Panc1 (cell line): ENCODE results near the gene PSEN2. TPM values are rescaled to one million over a fixed set of nuclear protein-coding genes. Genes with fewer than 3 reads are reported as not detected.

ENCODE experiments used
- ATAC-seq: fragments of 200-7000 bp; cut with Tn5 transposase; 2 replicates; pipeline ENCODE4 v1.9.1; 2020; ENCODE audit warnings: mild to moderate bottlenecking, moderate library complexity
- Bru-seq: library from RNA; stranded (reverse); fragments of 400-500 nt; gene quantifications from one replicate; lab custom pipeline; 2021; lab: Mats Ljungman, UMichigan
- BruChase-seq, 2 experiments: library from RNA; stranded (reverse); fragments of 400-500 nt; gene quantifications; one replicate each; lab custom pipeline; 2021; lab: Mats Ljungman, UMichigan
- BruUV-seq: library from RNA; stranded (reverse); fragments of 400-500 nt; replicated peaks from 2 replicates; lab custom pipeline; 2021; lab: Mats Ljungman, UMichigan
- CTCF ChIA-PET: fragments of 300-600 bp; sonication (Branson Sonifier 250); formaldehyde crosslinking; loops from one replicate; lab custom pipeline; 2022; ENCODE audit warnings: antibody characterized with exemption; lab: Charles Lee
- POLR2A ChIA-PET: fragments of 300-600 bp; sonication (Branson Sonifier 250); formaldehyde crosslinking; loops from one replicate; lab custom pipeline; 2022; ENCODE audit warnings: antibody characterized with exemption; lab: Charles Lee
- DNase-seq: peaks from one replicate; pipeline ENCODE4 v3.0.0-alpha.2; 2010; ENCODE audit warnings: low read depth, low spot score
- H3K27ac ChIP-seq: 2 replicates; pipeline ENCODE4 v1.5.1; 2011; ENCODE audit warnings: mild to moderate bottlenecking, low read length, inconsistent platforms
- H3K27me3 ChIP-seq: fragments of 200-500 bp; sonication (Bioruptor generic); 2 replicates; pipeline ENCODE4 v1.6.0; 2014; ENCODE audit warnings: low read length, inconsistent platforms; ENCODE audit not compliant: control insufficient read depth, insufficient read depth
- H3K36me3 ChIP-seq: fragments of 200-500 bp; sonication (Bioruptor generic); 2 replicates; pipeline ENCODE4 v1.5.1; 2014; ENCODE audit warnings: inconsistent platforms, mild to moderate bottlenecking, low read length, moderate library complexity; ENCODE audit not compliant: control insufficient read depth, insufficient read depth
- H3K4me1 ChIP-seq: 2 replicates; pipeline ENCODE4 v1.5.1; 2011; ENCODE audit warnings: inconsistent platforms, mild to moderate bottlenecking, low read length, moderate library complexity; ENCODE audit not compliant: control insufficient read depth, insufficient read depth
- H3K4me3 ChIP-seq, 2 experiments: 2 replicates each; pipeline ENCODE4 v1.5.1; 2011 to 2012; ENCODE audit warnings: low read depth in 2 of 2, low read length in 2 of 2, mild to moderate bottlenecking in 2 of 2, inconsistent platforms in 1 of 2, moderate library complexity in 1 of 2
- H3K9me3 ChIP-seq: fragments of 200-500 bp; sonication (Bioruptor generic); 2 replicates; pipeline ENCODE4 v1.5.1; 2014; ENCODE audit warnings: low read depth, mild to moderate bottlenecking, inconsistent platforms, low read length, moderate library complexity; ENCODE audit not compliant: control insufficient read depth, insufficient read depth
- CTCF ChIP-seq: fragments of 450-650 bp; IDR thresholded peaks from 2 replicates; pipeline ENCODE4 v1.5.1; 2017; ENCODE audit warnings: mild to moderate bottlenecking
- POLR2AphosphoS5 ChIP-seq: IDR thresholded peaks from 2 replicates; pipeline ENCODE4 v1.6.1; 2012; ENCODE audit warnings: mild to moderate bottlenecking, low read depth, low read length, moderate library complexity
- SIN3A ChIP-seq: IDR thresholded peaks from 2 replicates; pipeline ENCODE4 v1.6.1; 2012; ENCODE audit warnings: low read depth, mild to moderate bottlenecking, low read length, moderate library complexity, borderline replicate concordance; ENCODE audit not compliant: insufficient read depth
- TCF7L2 ChIP-seq: IDR thresholded peaks from 2 replicates; pipeline ENCODE4 v1.6.1; 2011; ENCODE audit warnings: mild to moderate bottlenecking, low read depth, low read length, inconsistent platforms
- in situ Hi-C: cut with HindIII; loops from 2 replicates; pipeline ENCODE4 v1.10.0; 2016; ENCODE audit warnings: low sequenced_read_pairs, low pct_unique_long_range_greater_than_20kb
- intact Hi-C: fragments of 100-400 bp; cut with micrococcal nuclease; formaldehyde crosslinking; loops from one replicate; pipeline ENCODE4 v1.10.0; 2022; ENCODE audit not compliant: unreplicated experiment
- long read RNA-seq: library from polyadenylated mRNA; unstranded; transcript quantifications from one replicate; pipeline ENCODE4 v2.0.0, GENCODE V29; 2021; ENCODE audit not compliant: unreplicated experiment
- polyA plus RNA-seq: library from polyadenylated mRNA; unstranded; fragments of >200 nt; gene quantifications from one replicate; pipeline ENCODE4 v1.2.1, GENCODE V29; 2012; ENCODE audit warnings: missing spikeins; ENCODE audit not compliant: insufficient read length
- total RNA-seq: library from RNA; stranded (reverse); gene quantifications from one replicate; pipeline ENCODE4 v1.2.1, GENCODE V29; 2021; ENCODE audit not compliant: unreplicated experiment
- TF ChIP-seq, protein P1 (sequence below), 2 experiments: IDR thresholded peaks; 2 replicates each; pipeline ENCODE4 v1.6.1; 2011 to 2012; ENCODE audit warnings: low read depth in 2 of 2, control low read depth in 1 of 2, low read length in 1 of 2, mild to moderate bottlenecking in 1 of 2, moderate library complexity in 1 of 2; ENCODE audit not compliant: insufficient read depth in 1 of 2

PSEN2 gene
- total RNA-seq (33.3 TPM), Bru-seq, nascent RNA (percentile 58 among the genes with signal in this experiment), BruChase-seq, experiment 1, labeled RNA remaining after a 2-hour chase (percentile 61 among the genes with signal in this experiment), BruChase-seq, experiment 2, labeled RNA remaining after a 6-hour chase (percentile 65 among the genes with signal in this experiment)
- polyA plus RNA-seq, result 25.4 TPM
- long read RNA-seq, transcript PSEN2-203 (13 exons, 1,947 nt), result minor isoform, 15 of 91 reads
- long read RNA-seq, transcript PSEN2-202 (13 exons, 2,306 nt), result major isoform, 25 of 91 reads
- long read RNA-seq, partial matches to known transcripts, result 26 of 91 reads
- long read RNA-seq, other reads (novel, unspliced or antisense), result 25 of 91 reads

DNA sequence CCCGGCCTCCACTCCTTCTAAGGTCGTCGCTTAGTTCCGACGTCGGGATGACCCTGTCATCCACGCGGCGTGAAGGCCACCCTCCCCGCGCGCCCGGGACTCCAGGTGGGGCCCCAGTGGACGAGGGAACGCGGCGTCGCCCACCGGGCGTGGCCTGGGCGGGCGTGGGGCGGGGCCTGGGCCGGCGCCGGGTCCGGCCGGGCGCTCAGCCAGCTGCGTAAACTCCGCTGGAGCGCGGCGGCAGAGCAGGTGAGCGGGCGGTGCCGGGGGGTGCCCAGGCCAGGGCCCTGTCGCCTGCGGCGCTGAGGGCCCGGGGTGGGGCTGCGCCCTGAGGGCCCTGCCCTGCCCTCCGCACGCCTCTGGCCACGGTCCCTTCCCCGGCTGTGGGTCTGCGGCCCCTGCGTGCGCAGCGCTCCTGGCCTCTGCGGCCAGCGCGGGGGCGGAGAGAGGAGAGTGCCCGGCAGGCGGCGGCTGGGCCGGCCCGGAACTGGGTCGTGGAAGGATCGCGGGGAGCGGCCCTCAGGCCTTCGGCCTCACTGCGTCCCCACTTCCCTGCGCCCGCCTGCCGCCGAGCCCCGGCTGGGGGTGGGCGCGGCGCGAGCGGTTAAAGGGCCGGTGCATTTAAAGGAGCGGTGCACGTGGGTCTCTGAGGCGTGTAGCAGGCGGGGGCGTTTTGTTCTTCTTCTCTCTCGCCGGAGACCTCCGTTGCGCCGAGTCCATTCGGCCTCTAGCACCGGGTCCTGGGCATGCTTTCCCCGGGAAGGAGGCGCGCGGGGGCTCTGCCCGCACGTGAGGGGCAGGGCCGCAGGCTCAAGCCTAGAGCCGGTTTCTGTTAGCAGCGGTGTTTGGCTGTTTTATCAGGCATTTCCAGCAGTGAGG is at the start of gene PSEN2:
Gene PSEN2, plus strand, starts transcription at position 216 of the 879 bp plus-strand sequence. CDS start 11,292 bp downstream, outside the sequence.
- peaks cover 9% of the 10 kb centered on the region for H3K4me1 ChIP-seq
- no peaks in the 10 kb centered on the region for H3K27me3 ChIP-seq
- BruUV-seq, result no TSS peak
- no peak for DNase-seq
- in situ Hi-C loops (no loop called here), intact Hi-C loops (no loop called here)
- peak within 1 kb of the TSS; percentile 65 to 73 for H3K4me3 ChIP-seq
- POLR2A ChIA-PET, result no interaction called here
- CTCF ChIA-PET, result no interaction called here
- H3K9me3 ChIP-seq, result no peaks in the 10 kb centered on the region
- H3K36me3 ChIP-seq, result no peaks in the 10 kb centered on the region; the same call in 1 of the 2 replicates
- peak within 1 kb of the TSS; percentile 66 for H3K27ac ChIP-seq
- TF ChIP-seq, protein P1, sequence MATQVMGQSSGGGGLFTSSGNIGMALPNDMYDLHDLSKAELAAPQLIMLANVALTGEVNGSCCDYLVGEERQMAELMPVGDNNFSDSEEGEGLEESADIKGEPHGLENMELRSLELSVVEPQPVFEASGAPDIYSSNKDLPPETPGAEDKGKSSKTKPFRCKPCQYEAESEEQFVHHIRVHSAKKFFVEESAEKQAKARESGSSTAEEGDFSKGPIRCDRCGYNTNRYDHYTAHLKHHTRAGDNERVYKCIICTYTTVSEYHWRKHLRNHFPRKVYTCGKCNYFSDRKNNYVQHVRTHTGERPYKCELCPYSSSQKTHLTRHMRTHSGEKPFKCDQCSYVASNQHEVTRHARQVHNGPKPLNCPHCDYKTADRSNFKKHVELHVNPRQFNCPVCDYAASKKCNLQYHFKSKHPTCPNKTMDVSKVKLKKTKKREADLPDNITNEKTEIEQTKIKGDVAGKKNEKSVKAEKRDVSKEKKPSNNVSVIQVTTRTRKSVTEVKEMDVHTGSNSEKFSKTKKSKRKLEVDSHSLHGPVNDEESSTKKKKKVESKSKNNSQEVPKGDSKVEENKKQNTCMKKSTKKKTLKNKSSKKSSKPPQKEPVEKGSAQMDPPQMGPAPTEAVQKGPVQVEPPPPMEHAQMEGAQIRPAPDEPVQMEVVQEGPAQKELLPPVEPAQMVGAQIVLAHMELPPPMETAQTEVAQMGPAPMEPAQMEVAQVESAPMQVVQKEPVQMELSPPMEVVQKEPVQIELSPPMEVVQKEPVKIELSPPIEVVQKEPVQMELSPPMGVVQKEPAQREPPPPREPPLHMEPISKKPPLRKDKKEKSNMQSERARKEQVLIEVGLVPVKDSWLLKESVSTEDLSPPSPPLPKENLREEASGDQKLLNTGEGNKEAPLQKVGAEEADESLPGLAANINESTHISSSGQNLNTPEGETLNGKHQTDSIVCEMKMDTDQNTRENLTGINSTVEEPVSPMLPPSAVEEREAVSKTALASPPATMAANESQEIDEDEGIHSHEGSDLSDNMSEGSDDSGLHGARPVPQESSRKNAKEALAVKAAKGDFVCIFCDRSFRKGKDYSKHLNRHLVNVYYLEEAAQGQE (IDR thresholded peaks at IDR 0.05; ENCODE audit: insufficient read depth in 1 of 2, low read depth in 2 of 2, low read length in 1 of 2), result 0 out of 4 replicates have a peak, but pooled peaks of 1 of the 2 experiments have one; percentile 33
- TF ChIP-seq TCF7L2, result no peak
- TF ChIP-seq SIN3A, result peak; percentile 86; the same call in 1 of the 2 replicates
- ATAC-seq, result peak; percentile 95

DNA sequence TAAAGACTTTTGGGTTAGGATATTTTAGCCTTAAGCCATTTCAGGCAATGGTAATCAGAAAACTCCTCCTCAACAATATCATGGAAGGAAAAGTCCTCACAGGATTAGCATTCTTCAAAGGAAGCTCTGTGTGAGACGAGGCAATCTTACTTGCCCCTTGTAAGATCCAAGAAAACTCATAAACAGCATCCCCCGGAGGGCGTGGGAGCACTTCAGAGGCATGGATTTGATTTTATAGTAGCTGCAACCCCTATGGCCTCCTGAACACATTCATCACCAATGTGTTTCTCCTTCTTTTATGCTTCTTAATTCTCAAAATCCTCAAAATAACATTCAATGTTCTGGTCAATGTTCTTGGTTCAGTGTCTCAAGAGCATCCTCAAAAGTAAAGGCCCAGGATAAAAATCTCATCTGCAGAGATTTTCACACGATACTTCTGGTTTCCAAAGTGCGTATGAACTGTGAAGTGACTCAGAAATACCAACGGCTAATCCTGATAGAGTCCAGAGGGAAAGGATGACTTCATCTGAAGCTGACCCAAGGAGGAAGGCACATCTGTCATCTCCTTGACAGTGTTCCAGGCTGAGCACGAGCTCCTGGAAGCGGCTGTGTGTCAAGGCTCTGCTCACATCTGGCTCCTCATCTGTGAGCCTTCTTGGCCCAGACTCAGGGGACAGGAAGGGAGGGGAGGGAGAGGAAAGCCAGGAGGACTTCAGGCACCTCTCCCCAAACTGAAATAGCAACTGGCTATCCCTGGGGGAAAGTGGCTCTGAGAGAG is 49.3 kb upstream of the PSEN2 start:
- Histone ChIP-seq H3K36me3 (no peaks in the 10 kb centered on the region), H3K4me1 (peaks cover 9% of the 10 kb centered on the region; the same call in 1 of the 2 replicates), H3K27ac (peak overlapping the region; percentile 37; the same call in 1 of the 2 replicates), H3K27me3 (no peaks in the 10 kb centered on the region), H3K9me3 (no peaks in the 10 kb centered on the region; the same call in 1 of the 2 replicates), H3K4me3 (no peak overlapping the region)
- DNase-seq, result peak; percentile 86
- in situ Hi-C loops (no loop called here), intact Hi-C loops (no loop called here)
- BruUV-seq, result no TSS peak
- CTCF ChIA-PET, result no interaction called here
- TF ChIP-seq CTCF, result no peak
- no peak for TF ChIP-seq SIN3A
- no peak for TF ChIP-seq TCF7L2
- no peak for TF ChIP-seq POLR2AphosphoS5
- TF ChIP-seq, protein P1 (IDR thresholded peaks at IDR 0.05; ENCODE audit: insufficient read depth in 1 of 2, low read depth in 2 of 2, low read length in 1 of 2), result no peak
- ATAC-seq, result peak; percentile 84
- POLR2A ChIA-PET, result no interaction called here
